HG03066 (cell line): Measurements from ENCODE around the gene TESK2.
"Not testable (repeated sequence)": the region's sequence is repeated elsewhere in the genome, so short reads cannot be mapped to it uniquely, and the experiment has no call there.

Source experiments
- ATAC-seq: cut with Tn5 transposase; IDR thresholded peaks from one replicate; pipeline ENCODE4 v1.9.1; 2021; ENCODE audit warnings: low read depth; ENCODE audit not compliant: unreplicated experiment

The TESK2 gene

DNA sequence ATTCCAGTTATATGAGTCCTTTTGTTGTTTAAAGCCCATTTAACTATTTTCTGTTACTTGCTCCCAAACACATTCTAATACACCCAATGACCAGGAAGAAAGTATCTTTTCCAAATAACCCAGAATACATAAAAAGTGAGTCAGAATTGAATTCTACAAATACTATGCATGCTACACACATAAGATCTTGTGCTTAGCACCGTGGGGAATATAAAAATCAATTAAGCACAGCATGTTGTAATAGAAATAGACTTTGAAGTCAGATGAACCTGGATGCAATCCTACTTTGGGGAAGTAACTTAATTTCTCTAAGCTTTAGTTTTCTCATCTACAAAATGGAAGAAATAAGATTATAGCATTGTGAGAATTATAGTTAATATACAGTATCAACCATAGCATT is 110.2 kb downstream of the TESK2 start:
- ATAC-seq, result no peak

- no peak for ATAC-seq
These were observed 110.8 kb downstream of the TESK2 start for GRCh38 chr1:45380125-45380524.

GRCh38 chr1:45379524-45379923 is 111.4 kb downstream of the TESK2 start:
- ATAC-seq, result no peak

GRCh38 chr1:45378184-45378583 is 112.8 kb downstream of the TESK2 start:
- ATAC-seq, result no peak

DNA sequence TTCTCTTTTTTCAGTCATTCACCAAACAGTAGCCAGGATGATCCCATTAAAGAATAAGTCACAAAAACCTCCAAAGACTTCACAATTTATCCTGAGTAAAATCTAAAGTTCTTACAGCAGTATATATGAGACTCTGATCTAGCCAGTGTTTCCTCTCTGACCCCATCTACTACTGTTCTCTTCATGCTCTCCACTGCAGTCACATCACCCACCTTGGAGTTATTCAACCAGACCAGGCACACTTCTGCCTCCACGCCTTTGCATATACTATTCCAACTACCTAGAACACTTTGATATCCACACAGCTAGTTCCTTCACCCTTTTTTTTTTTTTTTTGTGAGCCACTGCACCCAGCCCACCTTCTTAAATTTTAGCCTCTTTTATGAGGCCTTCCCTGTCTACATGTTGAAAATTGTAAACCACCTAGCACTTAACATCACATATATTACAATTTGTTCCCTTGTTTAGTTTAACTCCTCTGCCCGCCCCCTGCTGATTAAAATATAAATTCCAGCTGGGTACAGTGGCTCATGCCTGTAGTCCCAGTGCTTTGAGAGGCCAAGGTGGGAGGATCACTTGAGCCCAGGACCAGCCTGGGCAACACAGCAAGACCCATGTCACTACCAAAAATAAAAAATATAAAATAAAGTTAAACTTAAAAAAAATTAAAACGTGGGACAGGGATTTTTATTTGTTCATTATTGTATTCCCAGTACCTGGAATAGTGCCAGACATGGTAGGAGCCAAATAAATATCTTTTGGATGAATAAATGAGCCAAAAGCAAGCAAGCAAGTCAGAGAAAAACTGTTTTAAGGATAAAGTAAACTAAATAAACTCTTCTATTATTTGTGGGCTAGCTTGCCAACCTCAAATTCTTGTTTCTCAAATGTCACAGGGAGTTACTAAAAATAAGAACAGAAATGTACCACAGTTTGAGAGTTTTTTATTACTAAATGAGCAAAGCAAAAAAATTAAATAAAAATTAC is 115.6 kb downstream of the TESK2 start:
- ATAC-seq, result no peak

DNA sequence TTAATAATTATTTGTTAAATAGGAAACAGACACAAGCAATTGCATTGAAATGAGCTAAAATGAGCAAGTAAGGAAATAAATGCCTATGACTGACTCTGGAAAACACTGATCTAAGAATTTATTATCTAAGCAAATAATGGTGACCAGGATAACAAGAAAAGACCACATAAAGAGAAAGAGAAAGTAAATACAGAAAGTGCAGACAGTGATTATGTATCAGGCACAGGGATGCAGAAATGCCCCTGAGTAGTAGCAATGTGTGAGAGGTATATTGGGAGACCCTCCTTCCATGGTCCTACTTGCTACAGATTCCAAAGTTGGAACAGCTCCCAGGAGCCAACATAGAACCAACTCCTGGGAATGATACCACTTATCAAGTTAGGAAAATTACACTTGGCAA is 117.4 kb downstream of the TESK2 start:
- no peak for ATAC-seq

GRCh38 chr1:45370575-45370974 is 120.4 kb downstream of the TESK2 start:
- ATAC-seq, result peak; percentile 79

GRCh38 chr1:45365051-45365450 is 125.9 kb downstream of the TESK2 start:
- peak; percentile 80 for ATAC-seq

DNA sequence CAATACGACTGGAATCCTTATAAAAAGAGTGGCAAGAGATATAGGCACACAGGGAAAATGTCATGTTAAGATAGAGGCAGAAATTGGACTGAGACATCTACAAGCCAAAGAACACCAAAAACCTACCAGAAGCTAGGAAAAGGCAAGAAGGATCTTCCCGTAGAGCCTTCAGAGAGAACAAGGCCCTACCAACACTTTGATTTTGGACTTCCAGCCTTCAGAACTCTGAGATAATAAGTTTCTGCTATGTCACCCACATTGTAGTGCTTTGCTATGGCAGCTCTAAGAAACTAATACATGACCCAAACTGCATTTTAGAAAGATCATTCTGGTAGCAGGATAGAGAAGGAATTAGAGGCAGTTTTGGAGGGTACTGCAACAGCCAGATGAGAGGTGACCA is 126.7 kb downstream of the TESK2 start:
- ATAC-seq, result no peak

DNA sequence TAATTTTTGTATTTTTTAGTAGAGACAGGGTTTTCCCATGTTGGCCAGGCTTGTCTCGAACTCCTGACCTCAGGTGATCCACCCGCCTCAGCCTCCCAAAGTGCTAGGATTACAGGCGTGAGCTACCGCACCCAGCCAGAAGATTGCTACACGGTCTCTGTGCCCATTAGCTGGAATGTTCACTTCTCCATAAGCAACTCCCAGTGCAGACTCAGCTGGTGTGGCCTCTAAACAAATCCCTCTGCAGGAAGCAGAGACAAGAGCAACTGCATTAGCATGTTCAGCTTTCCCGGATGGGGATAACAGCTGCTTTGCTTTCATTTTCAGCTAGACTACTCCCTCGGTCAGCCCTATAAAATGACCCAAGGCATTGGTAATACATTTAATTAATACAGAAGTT is 130.0 kb downstream of the TESK2 start:
- not testable (repeated sequence) for ATAC-seq

DNA sequence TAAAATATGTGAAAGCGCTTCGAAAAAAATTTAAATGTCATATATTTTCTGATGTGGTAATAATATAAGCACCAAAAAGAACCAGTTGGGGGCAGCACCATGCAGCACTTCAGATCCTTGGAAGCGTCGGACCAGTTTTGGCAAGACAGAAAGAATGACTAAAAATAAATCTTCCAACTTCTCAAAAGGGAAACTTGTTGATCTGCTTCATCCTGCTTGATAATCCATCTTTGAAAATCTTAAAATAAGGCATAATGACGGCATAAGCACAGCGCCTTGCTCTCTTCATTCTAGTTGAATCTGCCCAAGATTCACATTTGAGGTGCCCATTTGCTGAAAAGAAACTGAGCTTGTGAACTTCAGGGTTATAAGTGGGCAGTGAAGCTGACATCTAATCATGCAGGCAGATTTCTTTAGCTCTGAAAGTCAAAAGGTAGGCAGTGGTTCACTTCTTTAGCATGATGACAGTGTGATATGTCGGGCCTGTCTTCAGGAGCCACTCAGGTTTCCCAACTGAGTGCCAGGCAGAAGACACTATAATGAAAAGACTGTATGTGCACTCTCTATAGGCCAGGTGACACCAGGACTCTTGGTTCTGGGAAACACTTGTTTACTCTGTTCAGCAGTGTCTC is 131.0 kb downstream of the TESK2 start:
- ATAC-seq, result no peak

DNA sequence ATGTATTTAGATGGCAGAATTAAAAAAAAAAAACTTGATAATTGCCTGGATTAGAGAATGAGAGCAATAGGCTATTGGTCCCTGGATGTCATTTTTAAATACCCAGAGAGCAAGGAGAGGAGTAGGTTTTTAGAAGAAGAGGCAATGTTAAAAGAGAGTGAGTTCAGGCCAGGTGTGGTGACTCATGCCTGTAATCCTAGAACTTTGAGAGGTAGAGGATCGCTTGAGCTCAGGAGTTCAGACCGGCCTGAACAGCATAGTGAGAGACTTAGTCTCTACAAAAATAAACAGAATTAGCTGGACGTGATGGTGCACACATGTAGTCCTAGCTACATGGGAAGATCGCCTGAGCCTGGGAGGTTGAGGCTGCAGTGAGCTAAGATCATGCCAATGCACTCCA is 134.8 kb downstream of the TESK2 start:
- no peak for ATAC-seq

GRCh38 chr1:45355683-45356082 is 135.3 kb downstream of the TESK2 start:
- no peak for ATAC-seq

DNA sequence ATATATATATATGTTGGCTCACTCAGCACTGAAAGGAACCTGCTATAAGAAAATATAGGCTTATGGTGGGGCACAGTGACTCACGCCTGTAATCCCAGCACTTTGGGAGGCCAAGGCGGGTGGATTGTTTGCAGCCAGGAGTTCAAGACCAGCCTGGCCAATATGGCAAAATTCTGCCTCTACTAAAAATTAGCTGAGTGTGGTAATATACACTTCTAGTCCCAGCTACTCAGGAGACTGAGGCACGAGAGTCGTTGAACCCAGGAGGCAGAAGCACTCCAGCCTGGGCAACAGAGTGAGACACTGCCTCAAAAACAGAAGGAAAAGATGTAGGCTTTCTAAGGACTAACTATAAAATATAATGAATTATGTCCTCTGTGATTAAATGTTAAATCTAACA is 136.1 kb downstream of the TESK2 start:
- no peak for ATAC-seq

DNA sequence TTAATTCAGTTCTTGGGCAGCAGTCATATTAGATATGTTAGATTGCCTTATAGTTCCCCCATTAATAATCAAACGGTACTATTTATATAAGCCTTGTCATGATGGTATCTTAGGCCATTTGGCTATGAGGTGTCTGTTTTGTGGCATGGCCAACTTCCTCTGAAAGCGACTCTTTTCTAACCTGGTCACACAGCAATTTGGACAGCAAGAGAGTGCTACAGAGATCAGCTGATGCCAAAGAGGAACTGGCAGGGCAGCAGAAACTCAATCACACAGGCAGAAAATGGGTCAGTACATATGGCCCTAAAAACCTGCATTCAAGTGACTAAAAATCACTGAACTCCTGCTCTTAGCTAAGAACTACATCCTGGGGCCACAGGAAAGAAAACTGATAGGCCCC is 137.3 kb downstream of the TESK2 start:
- ATAC-seq, result no peak

- no peak for ATAC-seq
These were observed 139.5 kb downstream of the TESK2 start for GRCh38 chr1:45351508-45351907.

- ATAC-seq, result no peak
These were observed 141.8 kb downstream of the TESK2 start for GRCh38 chr1:45348966-45349677.

GRCh38 chr1:45348609-45348965 is 142.4 kb downstream of the TESK2 start:
- no peak for ATAC-seq

DNA sequence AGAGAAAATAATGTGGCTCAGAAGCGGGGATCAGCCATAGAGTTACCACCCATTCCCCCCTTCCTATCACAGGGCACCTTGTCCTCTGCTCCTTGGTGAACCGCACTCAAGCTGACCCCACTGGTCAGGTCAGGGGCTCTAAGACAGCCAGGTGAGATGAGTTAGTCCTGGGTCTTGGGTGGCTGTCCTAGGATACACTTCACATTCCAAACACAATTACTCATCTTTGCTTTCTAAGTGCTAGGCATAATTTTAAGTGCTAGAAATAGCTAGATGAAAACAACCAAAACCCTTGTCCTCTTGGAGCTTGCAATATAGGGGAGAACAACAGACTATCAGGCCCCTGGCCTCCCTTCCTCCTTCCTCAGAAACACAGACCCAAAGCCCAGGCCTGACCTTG is 142.9 kb downstream of the TESK2 start:
- ATAC-seq, result no peak

DNA sequence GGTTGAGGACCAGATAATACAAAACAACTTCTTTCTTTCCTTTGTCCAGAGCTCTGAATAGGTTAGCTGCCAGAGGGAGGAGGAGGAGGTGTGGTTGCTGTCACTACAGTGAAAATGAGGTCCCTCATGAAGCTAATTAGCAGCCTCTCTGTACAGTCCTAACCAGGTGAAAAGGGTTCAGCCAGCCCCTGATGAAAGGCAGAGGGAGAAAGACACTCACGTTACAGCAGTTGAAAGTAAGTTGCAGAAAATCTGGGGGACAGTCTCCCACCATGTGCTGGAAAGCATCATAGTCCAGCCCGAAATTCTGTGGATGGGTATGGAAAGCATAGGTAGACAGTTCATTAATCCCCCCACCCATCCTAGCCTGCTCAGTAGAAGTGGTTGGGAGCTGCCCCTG is 144.5 kb downstream of the TESK2 start:
- no peak for ATAC-seq

DNA sequence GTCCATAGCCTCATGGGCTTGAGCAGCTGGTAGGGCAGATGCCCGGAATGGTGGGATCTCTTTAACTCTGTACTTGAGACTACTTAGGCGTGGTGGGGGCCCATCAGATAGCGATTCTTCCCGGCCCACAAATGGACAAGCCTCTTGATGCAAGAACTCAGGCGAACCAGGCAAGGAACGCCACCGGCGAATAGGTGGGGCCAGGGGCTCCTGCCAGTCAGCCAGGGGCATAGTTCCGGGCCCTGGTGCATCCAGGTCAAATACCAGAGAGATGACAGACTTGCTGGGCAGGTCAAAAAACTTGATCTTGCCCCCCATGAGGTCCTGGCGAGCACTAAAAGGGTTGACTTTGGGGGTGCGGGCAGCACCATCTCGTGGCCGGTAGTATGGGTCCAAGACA is 145.9 kb downstream of the TESK2 start:
- ATAC-seq, result no peak
